GM19452 (cell line): ENCODE results near the gene SST.

Source experiments
- ATAC-seq: cut with Tn5 transposase; IDR thresholded peaks from one replicate; pipeline ENCODE4 v1.9.1; 2021; ENCODE audit not compliant: unreplicated experiment

SST gene

GRCh38 chr3:187636528-187636927 lies 33.7 kb downstream of the SST start:
- no peak for ATAC-seq

GRCh38 chr3:187630404-187630803 lies 39.8 kb downstream of the SST start:
- no peak for ATAC-seq

GRCh38 chr3:187629711-187630110 lies 40.5 kb downstream of the SST start:
- ATAC-seq = no peak

DNA sequence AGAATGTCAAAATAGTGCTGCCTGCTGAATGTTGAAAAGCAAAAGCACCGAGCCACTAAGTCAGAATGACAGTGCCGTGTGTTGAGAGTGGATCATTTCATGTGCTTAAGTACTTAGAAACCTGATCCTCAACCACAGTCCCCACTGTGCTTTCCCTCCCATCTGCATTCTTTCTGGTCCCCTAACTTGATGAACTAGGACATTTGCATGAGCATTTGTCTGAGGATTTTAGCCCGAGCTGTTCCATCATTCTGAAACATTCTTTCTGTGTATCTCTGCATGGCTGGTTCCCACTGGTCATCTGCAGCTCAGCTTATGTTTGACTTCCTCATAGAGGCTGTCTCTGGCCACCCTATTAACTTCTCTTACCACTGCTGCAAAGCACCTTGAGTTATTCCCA lies 42.0 kb downstream of the SST start:
- no peak for ATAC-seq

DNA sequence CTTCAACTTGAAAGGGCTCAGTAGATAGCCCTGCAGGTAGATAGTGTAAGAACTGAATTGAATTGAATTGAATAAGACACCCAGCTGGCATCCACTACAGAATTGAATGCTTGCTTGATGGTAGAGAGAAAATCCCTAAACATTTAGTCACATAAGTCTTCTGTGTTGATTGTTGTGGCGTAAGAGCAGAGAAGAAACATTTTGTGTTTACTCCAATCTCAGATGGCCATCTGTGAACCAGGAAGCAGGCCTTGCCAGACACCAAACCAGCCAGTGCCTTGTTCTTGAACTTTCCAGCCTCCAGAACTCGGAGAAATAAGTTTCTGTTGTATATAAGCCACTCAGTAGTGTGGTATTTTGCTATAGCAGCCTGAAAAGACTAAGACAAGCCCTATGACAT lies 43.6 kb downstream of the SST start:
- no peak for ATAC-seq

DNA sequence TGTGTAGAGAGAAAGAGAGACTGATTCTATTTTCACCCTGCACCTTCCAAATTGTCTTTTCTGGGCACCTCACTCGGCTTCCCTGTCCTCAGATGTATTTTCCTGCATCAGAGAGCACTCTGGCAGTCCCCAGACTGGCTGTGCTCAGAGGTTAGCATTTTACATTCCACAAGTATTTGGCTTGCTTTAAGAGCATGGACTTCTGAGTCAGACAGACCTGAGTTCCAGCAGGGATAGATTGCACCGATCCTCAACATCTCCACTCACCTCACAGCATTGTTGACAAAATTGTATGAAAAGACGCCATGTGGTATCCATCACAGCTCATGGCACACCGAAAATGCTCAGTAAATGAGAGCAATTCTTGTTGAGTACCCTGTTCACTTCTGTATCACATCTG lies 45.6 kb downstream of the SST start:
- no peak for ATAC-seq

DNA sequence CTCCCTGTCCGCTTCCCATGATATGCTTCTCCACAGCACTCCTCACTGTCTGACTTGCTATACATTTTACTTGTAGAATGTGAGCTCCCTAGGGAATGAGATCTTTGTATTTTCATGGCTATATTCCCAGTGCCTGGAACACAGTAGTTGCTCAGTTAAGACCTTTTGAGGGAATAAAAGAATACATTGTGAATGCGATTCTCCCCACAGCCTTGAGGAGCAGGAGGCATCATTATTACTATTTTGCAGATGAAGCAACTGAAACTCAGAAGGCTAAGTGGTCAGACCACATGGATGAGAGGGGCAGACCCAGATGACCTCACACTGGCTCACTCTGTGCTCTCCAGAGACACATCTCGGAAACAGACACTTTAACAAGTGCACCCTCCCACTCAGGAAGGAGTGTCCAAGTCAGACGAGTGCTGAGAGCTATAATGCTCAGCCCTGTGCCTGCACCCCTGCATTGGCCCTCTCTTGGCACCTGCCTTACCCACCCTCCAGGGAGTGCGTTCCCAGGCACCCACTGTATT lies 46.8 kb downstream of the SST start:
- no peak for ATAC-seq

DNA sequence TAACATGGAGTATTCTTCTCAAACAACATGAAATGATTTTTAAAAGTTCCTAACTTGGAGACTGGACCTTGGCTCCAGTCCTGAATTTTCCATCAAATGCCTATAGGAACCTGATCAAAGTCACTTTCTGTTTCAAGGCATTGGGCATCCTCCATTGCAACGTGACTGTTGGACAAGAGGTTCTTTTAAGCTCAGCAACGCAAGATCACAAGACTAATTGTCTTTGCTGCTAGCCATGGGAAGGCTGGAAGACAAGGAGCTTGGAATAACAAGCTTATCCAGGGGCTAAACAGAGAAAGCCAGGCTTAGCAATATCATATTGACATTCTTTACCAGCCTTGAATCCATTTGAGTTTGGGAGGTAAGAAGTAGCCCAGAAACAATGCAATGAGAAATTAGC lies 48.3 kb downstream of the SST start:
- no peak for ATAC-seq

DNA sequence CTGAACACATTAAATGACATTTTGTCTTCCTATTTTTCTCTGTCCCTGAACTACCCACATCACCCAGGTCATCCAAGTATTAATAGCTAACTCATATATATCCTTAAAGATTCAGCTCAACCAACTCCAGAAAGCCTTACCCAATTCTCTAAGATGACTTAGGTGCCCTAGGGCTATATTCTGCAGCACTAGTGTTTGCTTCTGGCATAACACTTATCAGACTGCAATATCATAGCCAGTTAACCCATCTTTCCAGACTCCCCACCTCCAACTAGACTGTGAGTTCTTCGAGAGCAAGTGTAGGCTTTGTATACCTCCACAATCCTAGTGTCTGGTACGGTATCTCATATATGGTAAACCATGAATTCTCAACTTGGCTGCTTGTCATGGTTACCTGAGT lies 50.7 kb downstream of the SST start:
- ATAC-seq = no peak
